Measurements from ENCODE around the gene CAGE1.

The CAGE1 gene

DNA sequence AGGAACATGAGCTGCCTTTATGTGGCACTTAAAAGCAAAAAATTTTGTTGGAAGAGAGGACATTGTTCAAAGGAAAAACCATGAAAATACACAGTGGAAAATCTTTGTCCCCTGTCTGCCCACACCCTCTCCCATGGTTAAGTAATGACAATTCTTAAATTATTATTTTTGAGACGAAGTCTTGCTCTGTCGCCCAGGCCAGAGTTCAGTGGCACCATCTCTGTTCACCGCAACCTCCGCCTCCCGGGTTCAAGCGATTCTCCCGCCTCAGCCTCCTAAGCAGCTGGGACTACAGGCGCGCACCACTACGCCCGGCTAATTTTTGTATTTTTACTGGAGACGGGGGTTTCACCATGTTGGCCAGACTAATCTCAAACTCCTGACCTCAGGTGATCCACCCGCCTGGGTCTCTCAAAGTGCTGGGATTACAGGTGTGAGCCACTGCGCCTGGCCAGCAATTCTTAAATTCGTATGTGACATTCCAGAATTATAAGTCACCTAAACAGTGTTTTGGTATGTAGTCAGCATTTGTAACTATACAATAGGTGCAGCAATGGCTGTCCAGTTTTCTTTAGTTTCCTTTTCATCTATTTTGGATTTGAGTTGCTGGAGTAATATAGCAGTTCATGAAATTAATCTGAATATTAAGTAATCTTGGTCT, 75.9 kb downstream of the CAGE1 start:
- Histone ChIP-seq H3K36me3 (replicated peaks; ENCODE audit: low read depth, low read length) (peaks cover 33% of the 10 kb centered on the region), H3K79me2 (ENCODE audit: low read length) (peaks cover 44% of the 10 kb centered on the region), H2AFZ (ENCODE audit: low read depth, low read length) (peak overlapping the region; percentile 36; the same call in 1 of the 2 replicates), H3K9me3 (ENCODE audit: insufficient read depth, low read length) (no peaks in the 10 kb centered on the region), H4K20me1 (ENCODE audit: insufficient read depth, low read length) (no peaks in the 10 kb centered on the region), H3K27ac (ENCODE audit: low read length) (peak overlapping the region; percentile 58), H3K27me3 (ENCODE audit: low read depth, low read length) (no peaks in the 10 kb centered on the region), H3K4me3 (ENCODE audit: low read length) (peak overlapping the region; percentile 91), H3K4me2 (ENCODE audit: low read length) (peak overlapping the region; percentile 74), H3K9ac (ENCODE audit: low read length) (peak overlapping the region; percentile 77), H3K4me1 (ENCODE audit: low read length) (peaks cover 9% of the 10 kb centered on the region)
- TF ChIP-seq CTCF (IDR thresholded peaks at IDR 0.05; ENCODE audit: low read depth, low read length) (no peak), EZH2phosphoT487 (IDR thresholded peaks at IDR 0.05; ENCODE audit: low read depth) (no peak)

DNA sequence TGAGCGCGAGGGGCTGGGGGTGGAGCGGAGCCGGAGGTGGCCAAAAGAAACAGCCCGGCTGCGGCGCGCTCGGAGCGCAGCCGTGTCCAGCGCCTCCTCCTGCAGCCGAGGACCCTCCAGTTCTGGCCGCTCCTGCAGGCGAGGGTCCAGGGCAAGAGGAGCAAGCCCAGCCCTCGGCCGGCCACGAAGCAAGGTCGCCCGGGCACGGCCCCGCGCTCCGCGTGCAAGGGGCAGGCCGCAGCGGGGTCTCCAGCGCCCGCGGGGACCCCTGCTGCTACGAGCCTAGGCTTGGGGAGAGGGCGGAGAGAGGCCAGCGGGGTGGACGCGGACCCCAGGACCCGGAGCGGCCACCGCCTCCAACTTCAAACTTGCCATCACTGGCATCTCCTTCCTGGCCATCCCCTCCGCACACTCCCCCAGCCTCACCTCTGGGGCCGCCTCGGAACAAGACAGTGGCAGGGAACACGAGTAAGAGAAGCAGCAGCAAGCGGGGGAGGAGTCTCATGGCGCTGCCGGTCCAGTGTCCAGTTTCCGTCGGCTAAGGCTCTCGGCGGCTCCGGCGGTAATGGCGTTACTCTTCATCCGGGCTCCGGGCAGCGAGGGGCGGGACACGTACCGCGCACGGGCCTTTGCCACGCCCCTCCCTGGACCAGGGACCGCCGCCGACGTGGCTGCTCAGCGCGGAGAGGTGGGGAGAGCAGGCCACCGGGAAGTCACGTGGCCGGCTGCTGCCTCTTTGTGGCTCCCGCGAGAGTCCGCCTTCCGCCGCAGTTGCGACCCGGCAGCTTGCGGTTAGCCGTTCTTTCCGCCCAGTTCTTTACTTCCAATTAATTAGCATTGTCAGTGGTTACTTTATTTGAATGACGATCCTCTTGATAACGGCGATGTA, 76.7 kb downstream of the CAGE1 start, which contains the start of gene SSR1:
Gene SSR1 (minus strand): TSS at position 584 of the 889 bp plus-strand sequence. CDS start 79 bp downstream, at position 505.
- H3K36me3 ChIP-seq (replicated peaks; ENCODE audit: low read depth, low read length), result peaks cover 40% of the 10 kb centered on the region
- H3K27ac ChIP-seq (ENCODE audit: low read length), result peak within 1 kb of the TSS; percentile 64
- peaks cover 9% of the 10 kb centered on the region for H3K4me1 ChIP-seq (ENCODE audit: low read length)
- no peaks in the 10 kb centered on the region for H4K20me1 ChIP-seq (ENCODE audit: insufficient read depth, low read length)
- peak within 1 kb of the TSS; percentile 82 for H3K4me2 ChIP-seq (ENCODE audit: low read length)
- H2AFZ ChIP-seq (ENCODE audit: low read depth, low read length), result peak within 1 kb of the TSS; percentile 36; the same call in 1 of the 2 replicates
- peak within 1 kb of the TSS; percentile 94 for H3K9ac ChIP-seq (ENCODE audit: low read length)
- TF ChIP-seq EZH2phosphoT487 (IDR thresholded peaks at IDR 0.05; ENCODE audit: low read depth), result no peak
- peak within 1 kb of the TSS; percentile 91 for H3K4me3 ChIP-seq (ENCODE audit: low read length)
- H3K9me3 ChIP-seq (ENCODE audit: insufficient read depth, low read length), result no peaks in the 10 kb centered on the region
- H3K27me3 ChIP-seq (ENCODE audit: low read depth, low read length), result no peaks in the 10 kb centered on the region
- H3K79me2 ChIP-seq (ENCODE audit: low read length), result peaks cover 52% of the 10 kb centered on the region

GRCh38 chr6:7311917-7312615, 77.5 kb downstream of the CAGE1 start:
- no peaks in the 10 kb centered on the region for H3K27me3 ChIP-seq (ENCODE audit: low read depth, low read length)
- peak overlapping the region; percentile 94 for H3K9ac ChIP-seq (ENCODE audit: low read length)
- peaks cover 48% of the 10 kb centered on the region for H3K36me3 ChIP-seq (replicated peaks; ENCODE audit: low read depth, low read length)
- no peaks in the 10 kb centered on the region for H4K20me1 ChIP-seq (ENCODE audit: insufficient read depth, low read length)
- H3K4me2 ChIP-seq (ENCODE audit: low read length), result peak overlapping the region; percentile 82
- H3K4me1 ChIP-seq (ENCODE audit: low read length), result peaks cover 9% of the 10 kb centered on the region
- TF ChIP-seq EZH2phosphoT487 (IDR thresholded peaks at IDR 0.05; ENCODE audit: low read depth) (no peak), CTCF (IDR thresholded peaks at IDR 0.05; ENCODE audit: low read depth, low read length) (no peak)
- peak overlapping the region; percentile 64 for H3K27ac ChIP-seq (ENCODE audit: low read length)
- no peaks in the 10 kb centered on the region for H3K9me3 ChIP-seq (ENCODE audit: insufficient read depth, low read length)
- peak overlapping the region; percentile 91 for H3K4me3 ChIP-seq (ENCODE audit: low read length)
- peaks cover 60% of the 10 kb centered on the region for H3K79me2 ChIP-seq (ENCODE audit: low read length)
- no peak overlapping the region for H2AFZ ChIP-seq (ENCODE audit: low read depth, low read length)

GRCh38 chr6:7311176-7311575, 78.4 kb downstream of the CAGE1 start:
- H3K4me2 ChIP-seq (ENCODE audit: low read length), result peak overlapping the region; percentile 82
- no peaks in the 10 kb centered on the region for H4K20me1 ChIP-seq (ENCODE audit: insufficient read depth, low read length)
- H3K36me3 ChIP-seq (replicated peaks; ENCODE audit: low read depth, low read length), result peaks cover 51% of the 10 kb centered on the region
- H3K79me2 ChIP-seq (ENCODE audit: low read length), result peaks cover 66% of the 10 kb centered on the region
- H2AFZ ChIP-seq (ENCODE audit: low read depth, low read length), result no peak overlapping the region
- H3K4me3 ChIP-seq (ENCODE audit: low read length), result peak overlapping the region; percentile 91
- H3K4me1 ChIP-seq (ENCODE audit: low read length), result peaks cover 9% of the 10 kb centered on the region
- peak overlapping the region; percentile 94 for H3K9ac ChIP-seq (ENCODE audit: low read length)
- H3K9me3 ChIP-seq (ENCODE audit: insufficient read depth, low read length), result no peaks in the 10 kb centered on the region
- TF ChIP-seq CTCF (IDR thresholded peaks at IDR 0.05; ENCODE audit: low read depth, low read length), result no peak
- no peak for TF ChIP-seq EZH2phosphoT487 (IDR thresholded peaks at IDR 0.05; ENCODE audit: low read depth)
- no peaks in the 10 kb centered on the region for H3K27me3 ChIP-seq (ENCODE audit: low read depth, low read length)
- H3K27ac ChIP-seq (ENCODE audit: low read length), result no peak overlapping the region
